NCI-H128 (cell line): ENCODE measurements around the gene PATL1.

Experiments used
- DNase-seq: peaks from one replicate; lab custom pipeline; 2025; ENCODE audit not compliant: unreplicated experiment; lab: John Stamatoyannopoulos, UW

PATL1 gene

DNA sequence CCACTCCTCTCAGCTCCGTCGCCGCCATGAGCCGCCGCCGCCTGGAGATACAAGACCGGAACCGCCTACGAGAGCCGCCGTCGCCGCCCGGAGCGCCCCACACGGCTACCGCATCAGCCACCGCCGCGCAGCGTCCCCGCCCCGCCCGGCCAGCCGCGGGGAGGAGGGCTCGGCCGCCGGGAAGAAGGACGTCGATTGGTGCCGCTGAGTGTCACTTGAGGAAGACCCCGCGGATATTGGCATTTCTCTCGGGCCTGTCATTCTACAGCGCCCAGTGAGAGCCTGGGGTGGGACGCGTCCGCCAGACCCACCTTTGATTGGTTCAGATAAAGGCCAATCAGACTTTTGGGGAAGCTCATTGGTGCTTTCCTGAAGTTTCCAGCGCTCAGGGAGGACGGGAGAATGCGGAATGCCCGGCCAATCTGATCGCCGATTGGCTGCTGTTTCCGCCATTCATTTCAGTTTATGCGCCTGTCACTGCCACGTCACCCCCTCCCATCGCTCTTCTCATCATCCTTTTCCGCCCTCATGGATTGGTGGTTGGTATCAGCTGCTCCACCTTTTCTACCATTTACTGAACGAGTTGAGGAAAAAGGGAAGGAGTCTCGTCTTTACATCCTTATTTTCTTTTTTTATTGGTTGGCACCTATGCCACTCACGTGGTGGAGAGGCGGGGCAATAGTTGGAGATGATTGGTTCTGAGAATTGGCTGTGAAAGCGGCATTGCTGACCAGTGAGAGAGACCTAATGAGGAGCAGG is 53.0 kb downstream of the PATL1 start, which contains the start of gene OSBP:
Gene OSBP (minus strand): TSS at position 138 of the 759 bp plus-strand sequence. CDS start 110 bp downstream, at position 28.
- peak; percentile 100 for DNase-seq

GRCh38 chr11:59615120-59615636 is 53.7 kb downstream of the PATL1 start:
- peak; percentile 16 for DNase-seq

DNA sequence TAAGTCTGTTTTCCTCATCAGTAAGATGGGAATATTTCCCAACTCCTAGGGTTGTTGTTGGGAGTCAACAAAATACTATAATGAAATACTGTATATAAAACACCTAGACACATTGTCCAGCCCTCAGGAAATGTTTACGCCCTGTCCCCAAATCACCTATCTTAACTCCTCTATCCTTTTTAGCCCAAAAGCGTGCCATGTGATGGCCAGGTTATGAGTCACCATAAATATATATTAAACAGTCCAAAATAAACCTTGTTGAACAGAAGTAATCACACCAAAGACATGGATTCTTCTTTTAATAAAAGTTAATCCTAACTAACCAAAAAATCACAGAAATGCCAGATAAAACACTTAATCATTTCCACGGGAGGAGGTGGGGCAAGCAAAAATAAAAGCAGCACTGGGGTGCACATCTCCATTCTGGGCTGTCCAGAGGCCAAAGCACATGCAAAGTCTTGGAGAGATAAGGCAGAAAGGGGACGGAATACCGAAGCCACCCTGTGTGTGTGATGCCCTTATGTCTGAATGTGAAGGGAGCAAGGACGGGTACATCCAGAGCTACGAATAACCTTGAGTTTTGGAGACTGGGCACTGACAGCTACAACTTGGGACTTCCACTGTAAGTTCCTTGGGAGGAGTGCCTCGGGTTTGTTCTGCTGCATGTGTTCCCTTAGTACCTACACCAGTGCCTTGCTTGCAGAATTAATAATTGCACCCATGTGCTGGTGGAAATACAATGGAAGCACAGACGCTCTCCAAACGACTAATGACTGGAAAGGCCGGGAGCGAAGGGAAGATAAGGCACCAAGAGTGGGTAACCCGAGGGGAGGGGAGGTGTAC is 54.3 kb downstream of the PATL1 start:
- no peak for DNase-seq

DNA sequence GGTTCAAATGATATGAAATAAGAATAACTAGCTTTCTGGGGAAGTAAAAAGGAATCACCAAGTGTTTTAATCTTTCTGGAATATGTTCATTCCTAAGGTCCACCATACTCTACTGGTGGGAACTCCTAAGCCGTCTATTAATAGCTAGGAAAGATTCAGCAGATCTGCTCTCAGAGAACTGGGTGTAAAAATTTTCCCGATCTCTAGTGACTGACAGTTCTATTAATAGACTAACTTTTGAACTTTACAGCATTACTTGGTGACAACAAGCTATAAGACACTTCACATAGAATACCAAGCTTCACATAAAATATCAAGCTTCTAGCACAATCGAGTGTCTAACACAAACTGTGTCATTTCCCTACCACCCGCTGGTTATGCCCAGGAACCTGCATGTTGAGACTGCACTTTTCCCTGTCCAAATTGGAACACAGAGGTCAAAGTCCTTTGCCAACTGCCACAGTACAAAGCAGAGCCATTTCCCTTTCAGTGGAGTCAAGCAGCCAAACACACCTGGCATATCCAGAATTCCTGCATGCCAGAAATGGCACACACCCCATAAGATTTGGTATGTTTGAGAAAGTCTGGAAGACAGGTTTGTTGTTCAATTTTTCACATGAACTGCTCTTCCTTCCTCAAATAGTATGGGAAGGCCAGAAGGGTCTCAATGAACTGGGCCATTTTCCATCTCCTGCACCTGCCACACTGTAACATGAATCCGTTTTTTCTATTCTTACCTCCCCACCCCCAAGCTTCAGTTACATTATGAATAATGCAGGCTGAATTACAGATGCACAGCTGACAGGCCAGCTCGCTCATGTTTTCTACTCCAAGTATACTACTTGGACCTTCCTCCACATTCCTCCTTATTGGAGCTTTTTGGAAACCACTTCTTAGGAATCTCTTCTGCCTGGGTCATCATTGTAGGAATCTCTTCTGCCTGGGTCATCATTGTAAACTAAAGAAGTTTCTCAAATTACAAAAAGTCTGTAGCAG is 57.0 kb downstream of the PATL1 start:
- peak; percentile 33 for DNase-seq

DNA sequence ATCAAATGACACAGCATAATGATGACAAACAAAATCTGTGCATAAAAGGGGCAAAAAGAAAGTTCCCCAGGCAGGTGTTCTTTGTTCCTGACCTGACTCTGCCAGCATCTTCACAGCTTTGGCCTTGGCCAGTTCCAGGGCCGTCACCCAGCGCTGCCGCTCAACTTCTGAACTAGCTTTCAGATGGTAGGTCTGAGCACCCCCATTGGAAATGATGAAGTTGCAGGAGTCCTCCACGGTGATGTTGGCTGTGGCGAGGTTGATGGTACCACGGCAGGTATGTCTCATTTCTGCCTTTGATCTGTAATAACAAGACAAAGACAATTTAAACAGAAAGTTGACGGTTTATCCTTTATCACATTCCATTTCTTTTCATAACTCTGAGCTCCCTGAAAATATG is 58.5 kb downstream of the PATL1 start:
- DNase-seq, result no peak

GRCh38 chr11:59607703-59608454 is 61.0 kb downstream of the PATL1 start:
- DNase-seq, result no peak

- DNase-seq, result no peak
Observed at GRCh38 chr11:59602432-59602831, 66.4 kb downstream of the PATL1 start.

DNA sequence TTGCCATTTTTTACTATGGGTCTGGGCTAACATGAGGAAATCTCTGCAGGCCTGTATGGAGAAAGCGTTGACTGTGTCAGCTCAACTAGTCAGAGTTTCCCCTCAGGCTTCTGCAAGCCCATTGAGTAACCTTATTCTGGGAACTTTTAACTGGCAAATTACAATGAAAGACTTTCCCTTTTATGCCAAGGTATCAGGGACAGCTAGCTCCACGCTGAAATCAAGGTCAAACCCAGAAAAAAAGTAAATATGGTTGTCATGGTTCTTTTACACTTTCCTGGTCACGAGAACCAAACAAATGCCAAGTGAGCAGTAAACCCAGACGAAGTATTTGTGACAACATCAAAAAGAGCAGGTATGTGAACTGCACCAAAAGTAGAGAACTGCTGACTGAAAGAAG is 67.0 kb downstream of the PATL1 start:
- no peak for DNase-seq

- no peak for DNase-seq
Observed at GRCh38 chr11:59600636-59601035, 68.2 kb downstream of the PATL1 start.

- DNase-seq, result no peak
Observed at GRCh38 chr11:59600234-59600633, 68.6 kb downstream of the PATL1 start.

DNA sequence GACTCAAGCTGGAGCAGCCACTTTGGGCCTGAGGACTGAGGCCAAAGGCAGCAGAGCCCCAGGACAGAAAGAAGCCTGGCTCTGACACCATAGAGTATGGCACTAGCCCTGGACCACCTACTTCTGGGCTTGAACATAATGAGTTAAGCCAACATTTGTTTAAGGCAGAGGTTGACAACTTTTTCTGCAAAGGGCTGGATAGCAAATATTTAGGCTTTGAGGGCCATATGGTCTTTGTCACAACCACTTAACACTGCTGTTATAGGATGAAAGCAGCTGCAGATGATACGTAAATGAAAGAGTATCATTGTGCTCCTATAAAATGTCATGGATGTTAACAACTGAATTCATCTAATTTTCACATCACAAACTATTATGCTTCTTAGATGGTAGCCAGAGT is 69.9 kb downstream of the PATL1 start:
- no peak for DNase-seq
